Raji (cell line): ENCODE results near the gene DDX6.

Source experiments
- POLR2A ChIP-seq: IDR thresholded peaks from 2 replicates; pipeline ENCODE4 v1.6.1; 2011; ENCODE audit warnings: low read depth, low read length, control low read depth; ENCODE audit not compliant: insufficient read depth

The DDX6 gene

GRCh38 chr11:118757876-118758399 is 33.0 kb downstream of the DDX6 start:
- TF ChIP-seq POLR2A: no peak

GRCh38 chr11:118752654-118753053 is 38.3 kb downstream of the DDX6 start:
- TF ChIP-seq POLR2A: no peak

- TF ChIP-seq POLR2A: no peak
Observed at GRCh38 chr11:118749429-118749828, 41.5 kb downstream of the DDX6 start.

- no peak for TF ChIP-seq POLR2A
Observed at GRCh38 chr11:118748056-118748455, 42.9 kb downstream of the DDX6 start.

- no peak for TF ChIP-seq POLR2A
Observed at GRCh38 chr11:118746988-118747585, 43.9 kb downstream of the DDX6 start.

- TF ChIP-seq POLR2A: no peak
Observed at GRCh38 chr11:118744046-118744445, 46.9 kb downstream of the DDX6 start.

GRCh38 chr11:118742304-118742703 is 48.7 kb downstream of the DDX6 start:
- TF ChIP-seq POLR2A: no peak

GRCh38 chr11:118740892-118741291 is 50.1 kb downstream of the DDX6 start:
- TF ChIP-seq POLR2A: no peak

- TF ChIP-seq POLR2A: no peak
Observed at GRCh38 chr11:118735203-118735602, 55.8 kb downstream of the DDX6 start.

GRCh38 chr11:118734031-118734430 is 56.9 kb downstream of the DDX6 start:
- TF ChIP-seq POLR2A: no peak

GRCh38 chr11:118715837-118716260 is 75.1 kb downstream of the DDX6 start:
- TF ChIP-seq POLR2A: no peak

GRCh38 chr11:118715245-118715831 is 75.6 kb downstream of the DDX6 start:
- no peak for TF ChIP-seq POLR2A

GRCh38 chr11:118714816-118715215 is 76.1 kb downstream of the DDX6 start:
- no peak for TF ChIP-seq POLR2A

- TF ChIP-seq POLR2A: no peak
Observed at GRCh38 chr11:118708296-118708695, 82.7 kb downstream of the DDX6 start.

GRCh38 chr11:118706546-118706825 is 84.5 kb downstream of the DDX6 start:
- no peak for TF ChIP-seq POLR2A

- no peak for TF ChIP-seq POLR2A
Observed at GRCh38 chr11:118705791-118706545, 85.0 kb downstream of the DDX6 start.
